Esophagus mucosa (tissue), 1 donor: Measurements from ENCODE around the gene TFEB. TPM values are rescaled to one million over a fixed set of nuclear protein-coding genes. Genes with fewer than 3 reads are reported as not detected.

Source experiments
- ATAC-seq: fragments of 200-7000 bp; cut with Tn5 transposase; one replicate; pipeline ENCODE4 v1.9.1; 2020
- total RNA-seq: library from RNA; stranded (reverse); gene quantifications from one replicate; pipeline ENCODE4 v1.2.4, GENCODE V29; 2023
- donor health status: DM: yes; HTN: yes; CAD: no.

The TFEB gene
- total RNA-seq, 1 donor from 2014 or later = 10.9 TPM

DNA sequence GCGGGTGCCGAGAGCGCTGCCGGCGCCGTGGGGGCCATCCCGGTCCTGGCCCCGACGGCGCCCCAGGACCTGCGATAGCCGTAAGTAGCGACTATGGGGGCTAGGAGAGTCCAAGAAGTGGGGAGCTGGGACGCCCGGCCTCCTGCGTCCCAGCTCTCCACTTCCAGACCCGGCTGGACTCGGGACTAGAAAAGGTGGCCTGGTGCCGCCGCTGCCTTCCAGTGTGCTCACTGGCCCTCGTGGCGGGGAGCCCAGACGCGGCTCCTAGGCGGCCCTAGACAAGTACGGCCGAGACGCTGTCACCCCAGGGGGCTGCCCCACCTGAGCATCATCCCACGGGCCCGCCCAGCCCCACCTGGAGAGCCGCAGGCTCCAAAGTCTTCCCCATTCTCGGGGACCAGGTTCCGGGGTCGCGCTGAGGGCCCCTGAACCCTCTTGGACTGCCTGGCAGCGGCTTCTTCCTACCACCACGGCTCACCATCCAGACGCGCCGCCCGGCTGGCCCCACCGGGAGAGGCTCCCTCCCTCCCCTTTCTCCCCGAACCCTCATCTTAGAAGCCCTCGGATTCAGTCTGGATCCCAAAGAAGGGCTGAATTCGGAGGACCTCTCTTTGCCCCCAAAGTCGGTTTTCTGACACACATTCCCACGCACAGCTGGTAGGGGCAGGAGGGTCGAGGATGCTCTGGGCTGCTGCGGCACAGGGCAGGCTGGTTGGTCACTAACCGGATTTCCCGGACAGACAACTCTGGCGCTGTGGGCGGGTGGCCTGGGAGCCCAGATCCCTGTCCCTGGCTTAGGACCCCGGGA is 98.0 kb downstream of the TFEB start:
- ATAC-seq = peak; percentile 62

DNA sequence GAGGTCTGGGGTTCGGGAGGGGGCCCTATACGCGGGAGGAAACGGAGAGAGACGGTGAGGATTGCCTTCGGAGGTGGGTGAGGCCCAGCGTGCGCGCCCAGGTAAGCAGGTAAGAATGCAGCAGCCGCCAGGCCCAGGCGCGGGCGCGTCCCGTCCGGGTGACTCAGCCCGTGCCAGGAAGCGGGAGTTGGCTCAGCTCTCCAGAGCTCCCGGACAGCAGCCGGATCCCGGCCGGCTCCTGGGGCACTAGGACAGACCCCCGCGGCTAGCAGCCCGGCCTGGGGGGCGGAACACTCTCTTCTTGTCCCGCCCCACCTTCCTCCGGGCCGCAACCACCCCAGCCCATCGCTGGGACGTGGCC is 98.6 kb downstream of the TFEB start:
- peak; percentile 92 for ATAC-seq

DNA sequence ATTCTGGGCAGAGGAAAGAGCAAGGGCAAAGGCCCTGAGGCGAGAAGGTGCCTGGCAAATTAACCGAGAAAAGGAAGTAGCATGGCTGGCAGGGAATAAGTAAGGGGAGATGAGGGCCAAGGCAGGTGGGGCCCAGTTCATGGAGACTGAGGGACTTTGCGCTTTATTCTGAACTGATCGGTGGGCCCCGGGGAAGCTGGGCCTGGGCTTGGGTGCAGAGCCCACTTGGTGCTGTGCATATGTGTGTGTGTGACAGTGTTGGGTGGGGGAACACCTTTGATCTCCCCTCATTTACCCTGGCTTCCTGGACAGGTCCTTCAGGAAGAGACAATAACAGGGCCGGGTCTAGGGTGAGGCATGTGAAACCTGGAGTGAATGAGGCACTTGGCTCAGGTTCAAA is 100.0 kb downstream of the TFEB start:
- no peak for ATAC-seq

DNA sequence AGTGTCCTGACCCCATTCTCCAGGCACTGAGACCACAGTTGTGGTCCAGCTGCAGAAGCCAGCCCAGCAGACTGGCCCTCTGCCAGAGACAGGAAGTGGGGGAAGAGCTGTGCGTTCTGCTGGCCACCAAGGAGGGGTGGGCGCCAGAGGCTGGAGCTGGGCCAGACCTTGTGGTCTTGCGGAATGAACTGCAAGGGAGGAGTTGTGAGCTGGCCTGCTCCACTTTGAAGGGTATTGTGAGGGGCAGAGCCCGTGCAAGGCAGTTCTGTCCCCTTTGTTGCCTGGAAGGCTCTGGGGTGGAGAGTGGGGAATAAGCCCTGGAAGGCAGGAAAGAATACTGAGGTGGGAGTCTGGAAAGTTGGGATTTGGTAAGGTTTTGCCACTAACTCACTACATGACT is 100.8 kb downstream of the TFEB start:
- no peak for ATAC-seq

Other genes starting within 250 kb of the TFEB start
- 12.0 TPM for gene FOXP4, start 189.2 kb downstream of the TFEB start, total RNA-seq
- 47.1 TPM for gene MDFI, start 97.1 kb downstream of the TFEB start, total RNA-seq
- not detected for gene PGC, start 11.8 kb upstream of the TFEB start, total RNA-seq
- 2.2 TPM for gene FRS3, start 44.3 kb upstream of the TFEB start, total RNA-seq
- 2.2 TPM for gene PRICKLE4, start 45.2 kb upstream of the TFEB start, total RNA-seq
- 189 TPM for gene TOMM6, start 52.1 kb upstream of the TFEB start, total RNA-seq
- gene USP49, start 159.8 kb upstream of the TFEB start, total RNA-seq = 1.5 TPM
- 15.6 TPM for gene MED20, start 185.5 kb upstream of the TFEB start, total RNA-seq
- 16.2 TPM for gene BYSL, start 185.9 kb upstream of the TFEB start, total RNA-seq
- 32.2 TPM for gene CCND3, start 206.2 kb upstream of the TFEB start, total RNA-seq